ENCODE measurements around the gene MRPL42.

The MRPL42 gene

GRCh38 chr12:93526786-93527428, 59.6 kb downstream of the MRPL42 start:
- H3K4me1 ChIP-seq (ENCODE audit: control insufficient read depth, insufficient read depth, low read length), result 0 out of 2 replicates have a peak, but pooled peaks cover 2% of the 10 kb centered on the region
- ChIA-PET POLR2A (interaction anchor here (0.6 to 1.0 kb wide), 2 partner anchors 43 to 117 kb away, joined by 3 to 5 read pairs; no protein-coding TSS in a partner anchor), CTCF (interaction anchor here (0.6 to 1.5 kb wide), 8 partner anchors 10 to 860 kb away, joined by 3 to 8 read pairs (median 3); no protein-coding TSS in a partner anchor)
- H3K27ac ChIP-seq (ENCODE audit: extremely low read depth, low read depth, low read length), result no peak overlapping the region
- H3K9me3 ChIP-seq (ENCODE audit: control insufficient read depth, insufficient read depth, low read depth, low read length), result no peaks in the 10 kb centered on the region
- H3K36me3 ChIP-seq (ENCODE audit: control insufficient read depth in 2 of 2, insufficient read depth in 1 of 2, low read length in 2 of 2), result no peaks in the 10 kb centered on the region
- H3K4me3 ChIP-seq (ENCODE audit: low read depth, low read length), result no peak overlapping the region
- peak; percentile 70 for TF ChIP-seq ZNF366 (tag by site-specific recombination; conservative IDR thresholded peaks at IDR 0.05)
- no peak for TF ChIP-seq OVOL3 (tag by site-specific recombination; IDR thresholded peaks at IDR 0.05)
- TF ChIP-seq, protein P1, sequence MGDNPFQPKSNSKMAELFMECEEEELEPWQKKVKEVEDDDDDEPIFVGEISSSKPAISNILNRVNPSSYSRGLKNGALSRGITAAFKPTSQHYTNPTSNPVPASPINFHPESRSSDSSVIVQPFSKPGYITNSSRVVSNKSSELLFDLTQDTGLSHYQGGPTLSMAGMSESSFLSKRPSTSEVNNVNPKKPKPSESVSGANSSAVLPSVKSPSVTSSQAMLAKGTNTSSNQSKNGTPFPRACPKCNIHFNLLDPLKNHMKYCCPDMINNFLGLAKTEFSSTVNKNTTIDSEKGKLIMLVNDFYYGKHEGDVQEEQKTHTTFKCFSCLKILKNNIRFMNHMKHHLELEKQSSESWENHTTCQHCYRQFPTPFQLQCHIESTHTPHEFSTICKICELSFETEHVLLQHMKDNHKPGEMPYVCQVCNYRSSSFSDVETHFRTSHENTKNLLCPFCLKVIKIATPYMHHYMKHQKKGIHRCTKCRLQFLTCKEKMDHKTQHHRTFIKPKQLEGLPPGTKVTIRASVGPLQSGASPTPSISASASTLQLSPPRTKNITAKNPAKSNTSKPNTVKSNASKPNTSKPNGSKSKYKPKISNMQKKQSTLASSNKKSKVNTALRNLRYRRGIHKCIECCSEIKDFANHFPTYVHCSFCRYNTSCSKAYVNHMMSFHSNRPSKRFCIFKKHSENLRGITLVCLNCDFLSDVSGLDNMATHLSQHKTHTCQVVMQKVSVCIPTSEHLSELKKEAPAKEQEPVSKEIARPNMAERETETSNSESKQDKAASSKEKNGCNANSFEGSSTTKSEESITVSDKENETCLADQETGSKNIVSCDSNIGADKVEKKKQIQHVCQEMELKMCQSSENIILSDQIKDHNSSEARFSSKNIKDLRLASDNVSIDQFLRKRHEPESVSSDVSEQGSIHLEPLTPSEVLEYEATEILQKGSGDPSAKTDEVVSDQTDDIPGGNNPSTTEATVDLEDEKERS (tag by site-specific recombination; IDR thresholded peaks at IDR 0.05), result no peak
- TF ChIP-seq ZNF677 (tag by site-specific recombination; IDR thresholded peaks at IDR 0.05), result no peak
- TF ChIP-seq ZNF169 (tag by site-specific recombination; IDR thresholded peaks at IDR 0.05), result no peak
- TF ChIP-seq SP2 (tag by site-specific recombination; IDR thresholded peaks at IDR 0.05), result no peak
- no peak for TF ChIP-seq ZBTB1 (tag by site-specific recombination; IDR thresholded peaks at IDR 0.05)
- TF ChIP-seq ZNF792 (tag by site-specific recombination; IDR thresholded peaks at IDR 0.05), result no peak
- TF ChIP-seq ZNF2 (tag by site-specific recombination; IDR thresholded peaks at IDR 0.05), result no peak
- TF ChIP-seq KLF17 (tag by site-specific recombination; IDR thresholded peaks at IDR 0.05), result no peak
- no peak for TF ChIP-seq ZNF660 (tag by site-specific recombination; IDR thresholded peaks at IDR 0.05)
- no peak for TF ChIP-seq ZNF155 (tag by site-specific recombination; IDR thresholded peaks at IDR 0.05)
- no peak for TF ChIP-seq PRDM10 (tag by site-specific recombination; IDR thresholded peaks at IDR 0.05)
- TF ChIP-seq ZNF658 (tag by site-specific recombination; IDR thresholded peaks at IDR 0.05), result no peak
- no peak for TF ChIP-seq ZNF324 (tag by site-specific recombination; IDR thresholded peaks at IDR 0.05)
- no peak for TF ChIP-seq ZNF621 (tag by site-specific recombination; IDR thresholded peaks at IDR 0.05)
- peak; percentile 54; the same call in 1 of the 2 replicates for TF ChIP-seq ZNF692 (tag by site-specific recombination; IDR thresholded peaks at IDR 0.05)
- TF ChIP-seq ZNF785 (tag by site-specific recombination; IDR thresholded peaks at IDR 0.05), result 0 out of 2 replicates have a peak, but pooled peaks have one; percentile 16
- no peak for TF ChIP-seq ZNF23 (tag by site-specific recombination; IDR thresholded peaks at IDR 0.05; ENCODE audit: borderline replicate concordance)
- TF ChIP-seq ZFP3 (tag by site-specific recombination; IDR thresholded peaks at IDR 0.05; ENCODE audit: low read depth), result no peak
- TF ChIP-seq ZNF132 (tag by site-specific recombination; IDR thresholded peaks at IDR 0.05; ENCODE audit: borderline replicate concordance), result no peak
- peak; percentile 77 for TF ChIP-seq ZNF335 (tag by site-specific recombination; conservative IDR thresholded peaks at IDR 0.05)
- TF ChIP-seq MYNN (tag by site-specific recombination; IDR thresholded peaks at IDR 0.05; ENCODE audit: borderline replicate concordance), result no peak
- TF ChIP-seq SP3 (tag by site-specific recombination; IDR thresholded peaks at IDR 0.05), result 0 out of 2 replicates have a peak, but pooled peaks have one; percentile 21
- 0 out of 2 replicates have a peak, but pooled peaks have one; percentile 40 for TF ChIP-seq GLI4 (tag by site-specific recombination; IDR thresholded peaks at IDR 0.05)
- TF ChIP-seq KLF1 (tag by site-specific recombination; IDR thresholded peaks at IDR 0.05), result no peak
- TF ChIP-seq FEZF1 (tag by site-specific recombination; IDR thresholded peaks at IDR 0.05), result peak; percentile 34; the same call in 1 of the 2 replicates
- no peak for TF ChIP-seq CTCF (tag by site-specific recombination; IDR thresholded peaks at IDR 0.05)
